Stomach (tissue), 9 donors: Measurements from ENCODE around the gene IFNAR1. TPM values are rescaled to one million over a fixed set of nuclear protein-coding genes. Genes with fewer than 3 reads are reported as not detected.

Source experiments
- DNase-seq, 2 donors: peaks; one replicate each; pipeline versions ENCODE4 v3.0.0 to v3.0.0-alpha.2; 2013 to 2019
- H3K27ac ChIP-seq, 5 donors: fragments of 200-600 bp in 4 of 5; sonication (generic) in 4 of 5; one replicate each; pipeline ENCODE4 v1.5.1; 2013 to 2019; ENCODE audit warnings: mild to moderate bottlenecking in 1 of 5, moderate library complexity in 1 of 5
- H3K27me3 ChIP-seq, 3 donors: fragments of 200-600 bp; sonication (generic); one replicate each; pipeline ENCODE4 v1.5.1; 2017 to 2019; ENCODE audit warnings: mixed run types in 1 of 3
- H3K36me3 ChIP-seq, 4 donors: fragments of 200-600 bp; sonication (generic); 1 replicate in 3 of 4; 2 replicates in 1 of 4; pipeline ENCODE4 v1.5.1; 2016 to 2019
- H3K4me1 ChIP-seq, 4 donors: fragments of 200-600 bp; sonication (generic); one replicate each; pipeline ENCODE4 v1.5.1; 2016 to 2019
- H3K4me3 ChIP-seq, 4 donors: fragments of 200-600 bp; sonication (generic) in 3 of 4; one replicate each; pipeline ENCODE4 v1.5.1; 2016 to 2019; ENCODE audit warnings: mild to moderate bottlenecking in 1 of 4
- H3K9me3 ChIP-seq, 4 donors: fragments of 200-600 bp; sonication (generic); one replicate each; pipeline ENCODE4 v1.5.1; 2016 to 2019
- CTCF ChIP-seq, 7 experiments: fragments of 450-650 bp in 4 of 7; fragments of 200-600 bp in 3 of 7; sonication (generic) in 3 of 7; IDR thresholded peaks; one replicate each; pipeline ENCODE4 v1.5.1; 2016 to 2019; ENCODE audit warnings: antibody characterized with exemption in 7 of 7, control low read depth in 2 of 7, mild to moderate bottlenecking in 1 of 7
- EP300 ChIP-seq: sonication (generic); formaldehyde crosslinking; IDR thresholded peaks from one replicate; pipeline ENCODE4 v1.6.1; 2017; ENCODE audit warnings: antibody characterized with exemption
- POLR2A ChIP-seq, 4 donors: fragments of 450-650 bp; IDR thresholded peaks; one replicate each; pipeline ENCODE4 v1.6.1; 2016; ENCODE audit warnings: antibody characterized with exemption in 4 of 4, control low read depth in 2 of 4, mild to moderate bottlenecking in 1 of 4, moderate library complexity in 1 of 4
- POLR2AphosphoS5 ChIP-seq, 3 donors: sonication (generic); formaldehyde crosslinking; IDR thresholded peaks; one replicate each; pipeline ENCODE4 v1.6.1; 2016; ENCODE audit warnings: antibody characterized with exemption in 3 of 3
- WGBS, 5 donors: extraction: QIAGEN DNeasy Blood & Tissue Kit in 3 of 5; methylation state at CpG; one replicate each; pipeline versions ENCODE4 v1.1.5 to v1.1.7; 2013 to 2018; 5-methylcytosine and 5-hydroxymethylcytosine counted together
- intact Hi-C: fragments of 100-400 bp; cut with DNase I; formaldehyde crosslinking; loops from one replicate; pipeline ENCODE4 v1.15.1; 2023; ENCODE audit warnings: low total_unique reads
- polyA plus RNA-seq, 3 donors: library from polyadenylated mRNA; stranded (reverse); fragments of 200-250 nt; gene quantifications; one replicate each; pipeline ENCODE4 v1.2.3, GENCODE V29; 2013
- total RNA-seq, 5 donors: library from RNA; depleted of rRNA; stranded (reverse); fragments of >200 nt; gene quantifications; one replicate each; pipeline versions ENCODE4 v1.1.0 to v1.2.3, GENCODE V29; 2014 to 2016
- donor health status: healthy with polysubstance abuse.
- donor health status: Bipolar disorder and iron deficiency.
- donor health status: healthy.

IFNAR1 gene
- total and polyA plus RNA-seq, 8 donors: 2.6 to 34.5 (median 11.2) TPM

DNA sequence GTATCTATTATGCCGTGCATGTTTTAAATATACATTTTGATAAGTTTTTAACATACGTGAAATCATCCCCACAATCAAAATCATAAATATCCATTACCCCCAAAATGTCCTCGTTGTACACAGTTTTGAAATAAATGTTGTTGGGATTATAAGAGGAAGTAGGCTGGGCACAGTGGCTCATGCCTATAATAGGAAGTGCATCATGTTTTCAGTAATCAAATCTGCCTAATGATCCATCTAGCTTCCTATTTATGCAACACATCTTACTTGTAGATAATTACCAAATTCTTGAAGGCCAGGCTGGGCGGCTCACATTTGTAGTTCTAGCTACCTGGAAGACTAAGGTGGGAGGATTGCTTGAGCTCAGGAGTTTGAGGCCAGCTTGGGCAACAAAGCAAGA lies 63.4 kb downstream of the IFNAR1 start:
- Histone ChIP-seq H3K36me3 (no peaks in the 10 kb centered on the region), H3K4me1 (peaks cover 6 to 36% (median 7%) of the 10 kb centered on the region in 4 donors), H3K4me3 (no peak overlapping the region), H3K27ac (peak overlapping the region in 2 of 5 donors; percentile 9 to 37), H3K27me3 (peaks cover 0 to 8% (median 0%) of the 10 kb centered on the region in 3 donors), H3K9me3 (no peaks in the 10 kb centered on the region)
- 68 to 88% (median 79%) methylated on average over 4 of the region's 4 CpGs for WGBS, 5 donors
- DNase-seq: no peak
- intact Hi-C loops: no loop called here
- TF ChIP-seq POLR2A (IDR thresholded peaks at IDR 0.05) (no peak), POLR2AphosphoS5 (IDR thresholded peaks at IDR 0.05) (no peak), CTCF (IDR thresholded peaks at IDR 0.05) (no peak), EP300 (no peak)

DNA sequence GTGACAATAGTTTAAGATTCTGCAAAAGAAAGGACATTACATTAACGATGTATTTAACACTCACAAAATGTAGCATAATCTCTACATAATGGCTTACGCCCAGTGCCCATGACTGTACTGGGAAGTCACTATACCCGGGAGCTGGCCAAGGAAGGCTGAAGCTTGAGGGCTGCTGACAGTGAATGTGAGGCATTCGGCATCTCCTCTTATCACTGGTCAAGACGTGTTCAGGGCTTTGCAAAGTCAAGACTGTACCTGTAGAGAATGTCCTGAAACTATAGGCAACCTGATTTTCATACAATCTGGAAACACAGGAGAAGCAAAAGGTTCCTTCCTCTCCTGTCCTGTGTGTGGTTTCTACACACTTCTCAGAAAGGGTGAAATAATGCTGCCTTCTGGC lies 65.7 kb downstream of the IFNAR1 start:
- Histone ChIP-seq H3K36me3 (no peaks in the 10 kb centered on the region), H3K27me3 (peaks cover 0 to 8% (median 0%) of the 10 kb centered on the region in 3 donors), H3K4me1 (peaks cover 0 to 24% (median 2%) of the 10 kb centered on the region in 4 donors), H3K27ac (no peak overlapping the region), H3K9me3 (no peaks in the 10 kb centered on the region), H3K4me3 (no peak overlapping the region)
- no peak for DNase-seq
- TF ChIP-seq POLR2A (IDR thresholded peaks at IDR 0.05): no peak
- TF ChIP-seq EP300: no peak
- no peak for TF ChIP-seq POLR2AphosphoS5 (IDR thresholded peaks at IDR 0.05)
- no peak for TF ChIP-seq CTCF (IDR thresholded peaks at IDR 0.05)
- intact Hi-C loops: no loop called here
- WGBS, 5 donors: 71 to 81% (median 74%) methylated on average over 5 of the region's 5 CpGs

- peaks cover 0 to 8% (median 0%) of the 10 kb centered on the region in 3 donors for H3K27me3 ChIP-seq
- H3K9me3 ChIP-seq: no peaks in the 10 kb centered on the region
- no peak overlapping the region for H3K27ac ChIP-seq
- DNase-seq: no peak
- no peaks in the 10 kb centered on the region for H3K36me3 ChIP-seq
- intact Hi-C loops: no loop called here
- H3K4me3 ChIP-seq: no peak overlapping the region
- H3K4me1 ChIP-seq: peaks cover 0 to 35% (median 10%) of the 10 kb centered on the region in 4 donors
- WGBS, 5 donors: 81 to 91% (median 88%) methylated on average over 6 of the region's 6 CpGs
- TF ChIP-seq CTCF (IDR thresholded peaks at IDR 0.05) (no peak), POLR2A (IDR thresholded peaks at IDR 0.05) (no peak), EP300 (no peak), POLR2AphosphoS5 (IDR thresholded peaks at IDR 0.05) (no peak)
These were observed 66.9 kb downstream of the IFNAR1 start for GRCh38 chr21:33391656-33392055.

DNA sequence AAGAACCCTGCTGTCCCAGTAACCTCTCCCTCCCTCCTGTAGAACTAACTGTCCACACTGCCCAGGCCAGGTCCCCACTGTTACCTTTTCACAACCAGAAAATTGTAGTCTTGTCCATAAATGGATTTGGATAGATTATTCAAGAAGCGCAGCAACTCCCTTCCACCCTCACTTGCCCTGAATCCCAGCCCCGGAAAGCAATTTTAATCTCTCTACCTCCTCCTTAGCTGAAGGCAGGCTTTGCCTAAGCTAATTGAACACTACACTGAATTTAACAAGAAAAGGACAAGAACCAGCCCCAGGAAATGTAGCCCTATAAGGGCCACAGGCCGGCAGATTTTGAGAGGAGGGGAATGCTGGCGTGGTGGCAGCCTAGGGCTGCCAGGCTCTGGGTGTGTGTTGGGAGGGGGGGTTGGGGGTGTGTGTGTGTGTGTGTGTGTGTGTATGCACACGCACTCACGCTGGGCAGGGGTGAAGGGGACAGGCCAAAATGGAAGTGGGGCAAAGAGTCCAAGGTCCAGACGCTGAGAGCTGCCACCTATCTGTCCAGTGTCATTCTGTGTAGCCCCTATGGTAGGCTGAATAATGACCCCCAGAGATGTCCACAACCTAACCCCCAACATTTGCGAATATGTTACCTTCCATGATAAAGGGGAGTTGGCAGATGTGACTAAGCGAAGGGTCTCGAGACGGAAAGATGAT lies 67.7 kb downstream of the IFNAR1 start:
- intact Hi-C loops: no loop called here
- Histone ChIP-seq H3K27me3 (peaks cover 0 to 8% (median 0%) of the 10 kb centered on the region in 3 donors), H3K9me3 (no peaks in the 10 kb centered on the region), H3K36me3 (no peaks in the 10 kb centered on the region), H3K27ac (no peak overlapping the region), H3K4me1 (peaks cover 0 to 41% (median 14%) of the 10 kb centered on the region in 4 donors), H3K4me3 (no peak overlapping the region)
- no peak for DNase-seq
- no peak for TF ChIP-seq POLR2AphosphoS5 (IDR thresholded peaks at IDR 0.05)
- TF ChIP-seq EP300: no peak
- TF ChIP-seq POLR2A (IDR thresholded peaks at IDR 0.05): no peak
- WGBS, 5 donors: 77 to 85% (median 81%) methylated on average over 11 of the region's 11 CpGs

- no peaks in the 10 kb centered on the region for H3K9me3 ChIP-seq
- intact Hi-C loops: no loop called here
- no peak for DNase-seq
- no peak for TF ChIP-seq POLR2A (IDR thresholded peaks at IDR 0.05)
- TF ChIP-seq CTCF (IDR thresholded peaks at IDR 0.05): no peak
- no peak for TF ChIP-seq EP300
- no peak for TF ChIP-seq POLR2AphosphoS5 (IDR thresholded peaks at IDR 0.05)
- no peak overlapping the region for H3K4me3 ChIP-seq
- H3K27me3 ChIP-seq: peaks cover 0 to 8% (median 0%) of the 10 kb centered on the region in 3 donors
- 52 to 83% (median 75%) methylated on average over 5 of the region's 5 CpGs for WGBS, 5 donors
- peak overlapping the region in 2 of 5 donors; percentile 55 to 56 for H3K27ac ChIP-seq
- H3K36me3 ChIP-seq: no peaks in the 10 kb centered on the region
- H3K4me1 ChIP-seq: peaks cover 0 to 41% (median 14%) of the 10 kb centered on the region in 4 donors
These were observed 68.6 kb downstream of the IFNAR1 start for GRCh38 chr21:33393348-33393747.
